HFFc6 (cell line): Measurements from ENCODE around the gene ASB18. TPM values are rescaled to one million over a fixed set of nuclear protein-coding genes. Genes with fewer than 3 reads are reported as not detected.

Source experiments
- DNase-seq: peaks from one replicate; pipeline ENCODE4 v3.0.0-alpha.2; 2018
- H3K27ac Mint-ChIP-seq: 2 replicates; pipeline ENCODE4 v1.8.0; 2020; ENCODE audit warnings: mild to moderate bottlenecking, mixed read lengths
- H3K27me3 Mint-ChIP-seq: 2 replicates; pipeline ENCODE4 v1.8.0; 2021; ENCODE audit warnings: mild to moderate bottlenecking, moderate library complexity, mixed read lengths; ENCODE audit not compliant: insufficient read depth
- H3K36me3 Mint-ChIP-seq: 2 replicates; pipeline ENCODE4 v1.8.0; 2021; ENCODE audit warnings: low read depth, mixed read lengths
- H3K4me1 Mint-ChIP-seq: 2 replicates; pipeline ENCODE4 v1.8.0; 2020; ENCODE audit warnings: low read depth, mixed read lengths
- H3K4me3 Mint-ChIP-seq: 2 replicates; pipeline ENCODE4 v1.8.0; 2020; ENCODE audit warnings: mild to moderate bottlenecking, moderate library complexity, mixed read lengths
- H3K9me3 Mint-ChIP-seq: 2 replicates; pipeline ENCODE4 v1.8.0; 2020; ENCODE audit warnings: mild to moderate bottlenecking, mixed read lengths
- CTCF ChIP-seq: fragments of 200-600 bp; sonication (generic); IDR thresholded peaks from 2 replicates; pipeline ENCODE4 v1.5.0; 2021; ENCODE audit warnings: antibody characterized with exemption, mild to moderate bottlenecking
- total RNA-seq, 6 experiments: library from RNA; stranded (reverse); fragmentation: NEBNext Ultra II Directional; extraction: Animal tissue kit (Norgen Biotek cat#: 25700); gene quantifications; 2 replicates in 1 of 6; 3 replicates in 5 of 6; pipeline ENCODE4 v1.2.3, GENCODE V29; 2021

Gene ASB18
- total RNA-seq, 6 experiments from 2014 or later: not detected

- Mint-ChIP-seq H3K27me3 (peaks cover 16% of the 10 kb centered on the region), H3K9me3 (peaks cover 26% of the 10 kb centered on the region), H3K27ac (no peak overlapping the region), H3K4me3 (no peak overlapping the region), H3K36me3 (peaks cover 12% of the 10 kb centered on the region; the same call in 1 of the 2 replicates), H3K4me1 (no peaks in the 10 kb centered on the region)
- no peak for DNase-seq
- TF ChIP-seq CTCF: no peak
Observed at GRCh38 chr2:236209535-236209934, 54.7 kb downstream of the ASB18 start.

- TF ChIP-seq CTCF: no peak
- peaks cover 6% of the 10 kb centered on the region; the same call in 1 of the 2 replicates for H3K36me3 Mint-ChIP-seq
- H3K4me3 Mint-ChIP-seq: no peak overlapping the region
- no peak overlapping the region for H3K27ac Mint-ChIP-seq
- peaks cover 13% of the 10 kb centered on the region for H3K27me3 Mint-ChIP-seq
- peaks cover 17% of the 10 kb centered on the region for H3K9me3 Mint-ChIP-seq
- no peaks in the 10 kb centered on the region for H3K4me1 Mint-ChIP-seq
- DNase-seq: no peak
Observed at GRCh38 chr2:236208019-236208926, 55.9 kb downstream of the ASB18 start.

- Mint-ChIP-seq H3K4me1 (no peaks in the 10 kb centered on the region), H3K4me3 (no peak overlapping the region), H3K9me3 (peaks cover 15% of the 10 kb centered on the region), H3K27ac (no peak overlapping the region), H3K36me3 (peaks cover 5% of the 10 kb centered on the region; the same call in 1 of the 2 replicates), H3K27me3 (peaks cover 13% of the 10 kb centered on the region)
- no peak for DNase-seq
- TF ChIP-seq CTCF: no peak
Observed at GRCh38 chr2:236207472-236207871, 56.7 kb downstream of the ASB18 start.

- DNase-seq: no peak
- Mint-ChIP-seq H3K27ac (no peak overlapping the region), H3K9me3 (peaks cover 13% of the 10 kb centered on the region), H3K27me3 (peaks cover 13% of the 10 kb centered on the region), H3K36me3 (peaks cover 5% of the 10 kb centered on the region; the same call in 1 of the 2 replicates), H3K4me1 (no peaks in the 10 kb centered on the region), H3K4me3 (no peak overlapping the region)
- no peak for TF ChIP-seq CTCF
Observed at GRCh38 chr2:236205867-236206645, 58.1 kb downstream of the ASB18 start.

GRCh38 chr2:236204953-236205352 is 59.3 kb downstream of the ASB18 start:
- Mint-ChIP-seq H3K9me3 (peaks cover 6% of the 10 kb centered on the region), H3K36me3 (peaks cover 5% of the 10 kb centered on the region; the same call in 1 of the 2 replicates), H3K4me1 (no peaks in the 10 kb centered on the region), H3K27ac (no peak overlapping the region), H3K4me3 (no peak overlapping the region), H3K27me3 (peaks cover 4% of the 10 kb centered on the region)
- no peak for TF ChIP-seq CTCF
- no peak for DNase-seq
